H9 (cell line): Measurements from ENCODE around the gene DYNC1H1. TPM values are rescaled to one million over a fixed set of nuclear protein-coding genes. Genes with fewer than 3 reads are reported as not detected.
A peak's percentile ranks its signal among the peaks of the same experiment; 100 is the strongest.

ENCODE experiments used
- DNase-seq: peaks from one replicate; pipeline ENCODE4 v3.0.0-alpha.2; 2017
- H2AFZ ChIP-seq: one replicate; pipeline ENCODE4 v1.6.1; 2013; ENCODE audit warnings: mild to moderate bottlenecking, low read length, control low read depth, moderate library complexity
- H2AK5ac ChIP-seq: 2 replicates; pipeline ENCODE4 v1.6.1; 2013; ENCODE audit warnings: low read length, control low read depth, mixed read lengths; ENCODE audit not compliant: insufficient read length
- H2BK120ac ChIP-seq: one replicate; pipeline ENCODE4 v1.6.1; 2013; ENCODE audit warnings: low read depth, mild to moderate bottlenecking, low read length, control low read depth, inconsistent platforms; ENCODE audit not compliant: poor library complexity, severe bottlenecking
- H2BK12ac ChIP-seq: 2 replicates; pipeline ENCODE4 v1.6.1; 2013; ENCODE audit warnings: low read length, control low read depth, mixed read lengths, low read depth; ENCODE audit not compliant: insufficient read length
- H2BK15ac ChIP-seq: 2 replicates; pipeline ENCODE4 v1.6.1; 2013; ENCODE audit warnings: low read depth, low read length, control low read depth
- H2BK20ac ChIP-seq: one replicate; pipeline ENCODE4 v1.6.1; 2013; ENCODE audit warnings: low read depth, mild to moderate bottlenecking, low read length, control low read depth, inconsistent platforms; ENCODE audit not compliant: poor library complexity, severe bottlenecking
- H2BK5ac ChIP-seq: 2 replicates; pipeline ENCODE4 v1.6.1; 2013; ENCODE audit warnings: low read length, control low read depth, mixed read lengths; ENCODE audit not compliant: insufficient read length
- H3K14ac ChIP-seq: 2 replicates; pipeline ENCODE4 v1.6.1; 2013; ENCODE audit warnings: low read length, control low read depth; ENCODE audit not compliant: insufficient read depth
- H3K18ac ChIP-seq: 2 replicates; pipeline ENCODE4 v1.6.1; 2013; ENCODE audit warnings: low read depth, mild to moderate bottlenecking, mixed read lengths, low read length, control low read depth; ENCODE audit not compliant: insufficient read length
- H3K23ac ChIP-seq: 2 replicates; pipeline ENCODE4 v1.6.1; 2013; ENCODE audit warnings: low read length, control low read depth, mixed read lengths, low read depth; ENCODE audit not compliant: insufficient read length
- H3K23me2 ChIP-seq: 2 replicates; pipeline ENCODE4 v1.6.1; 2013; ENCODE audit warnings: low read depth, mild to moderate bottlenecking, mixed read lengths, low read length, control low read depth; ENCODE audit not compliant: insufficient read length, poor library complexity, severe bottlenecking
- H3K27ac ChIP-seq: 2 replicates; pipeline ENCODE4 v1.5.1; 2013; ENCODE audit warnings: low read length, control low read depth, mixed read lengths, low read depth; ENCODE audit not compliant: insufficient read length
- H3K27me3 ChIP-seq: 2 replicates; pipeline ENCODE4 v1.6.1; 2013; ENCODE audit warnings: low read length, control low read depth, inconsistent platforms; ENCODE audit not compliant: insufficient read depth
- H3K4ac ChIP-seq: 2 replicates; pipeline ENCODE4 v1.6.1; 2013; ENCODE audit warnings: low read depth, mild to moderate bottlenecking, control low read depth, inconsistent platforms, low read length, moderate library complexity
- H3K4me1 ChIP-seq: 2 replicates; pipeline ENCODE4 v1.6.1; 2013; ENCODE audit warnings: low read length, control low read depth, inconsistent platforms; ENCODE audit not compliant: insufficient read depth
- H3K4me2 ChIP-seq: 2 replicates; pipeline ENCODE4 v1.6.1; 2013; ENCODE audit warnings: low read length, control low read depth, mixed read lengths; ENCODE audit not compliant: insufficient read length, insufficient read depth
- H3K56ac ChIP-seq: 2 replicates; pipeline ENCODE4 v1.6.1; 2013; ENCODE audit warnings: low read depth, mild to moderate bottlenecking, mixed read lengths, low read length, control low read depth; ENCODE audit not compliant: insufficient read length
- H3K79me1 ChIP-seq: 2 replicates; pipeline ENCODE4 v1.6.1; 2013; ENCODE audit warnings: low read depth, mild to moderate bottlenecking, moderate library complexity, low read length, control low read depth, inconsistent platforms; ENCODE audit not compliant: insufficient read depth, poor library complexity, severe bottlenecking
- H3K79me2 ChIP-seq: 2 replicates; pipeline ENCODE4 v1.6.1; 2013; ENCODE audit warnings: low read length, control low read depth, inconsistent platforms; ENCODE audit not compliant: insufficient read depth
- H3K9ac ChIP-seq: 2 replicates; pipeline ENCODE4 v1.6.1; 2013; ENCODE audit warnings: low read length, control low read depth, mixed read lengths; ENCODE audit not compliant: insufficient read length; ENCODE audit errors: extremely low read depth
- H3K9me3 ChIP-seq: one replicate; pipeline ENCODE4 v1.6.1; 2013; ENCODE audit warnings: low read depth, low read length, inconsistent platforms; ENCODE audit not compliant: control insufficient read depth
- H3T11ph ChIP-seq: one replicate; pipeline ENCODE4 v1.6.1; 2013; ENCODE audit warnings: mild to moderate bottlenecking, low read length, control low read depth, inconsistent platforms
- H4K20me1 ChIP-seq: one replicate; pipeline ENCODE4 v1.6.1; 2013; ENCODE audit not compliant: control insufficient read depth, insufficient read length, insufficient read depth
- H4K5ac ChIP-seq: 2 replicates; pipeline ENCODE4 v1.6.1; 2013; ENCODE audit warnings: low read depth, mild to moderate bottlenecking, mixed read lengths, low read length, control low read depth; ENCODE audit not compliant: insufficient read length
- H4K8ac ChIP-seq: replicated peaks from 2 replicates; pipeline ENCODE4 v1.6.1; 2013; ENCODE audit warnings: low read length, control low read depth, mixed read lengths, low read depth; ENCODE audit not compliant: insufficient read length
- H4K91ac ChIP-seq: 2 replicates; pipeline ENCODE4 v1.6.1; 2013; ENCODE audit warnings: low read depth, mild to moderate bottlenecking, moderate library complexity, mixed read lengths, low read length, control low read depth; ENCODE audit not compliant: insufficient read length
- H3K27ac Mint-ChIP-seq, 3 experiments: 2 replicates in 2 of 3; 3 replicates in 1 of 3; pipeline ENCODE4 v1.8.0; 2020 to 2021; ENCODE audit warnings: mixed read lengths in 3 of 3, mild to moderate bottlenecking in 1 of 3, moderate library complexity in 1 of 3
- H3K27me3 Mint-ChIP-seq: 2 replicates; pipeline ENCODE4 v1.8.0; 2021; ENCODE audit warnings: low read depth, mild to moderate bottlenecking, moderate library complexity, mixed read lengths
- H3K36me3 Mint-ChIP-seq, 3 experiments: 2 replicates in 2 of 3; 3 replicates in 1 of 3; pipeline ENCODE4 v1.8.0; 2020 to 2021; ENCODE audit warnings: low read depth in 3 of 3, mixed read lengths in 3 of 3; ENCODE audit not compliant: insufficient read depth in 1 of 3
- H3K4me1 Mint-ChIP-seq, 2 experiments: 2 replicates each; pipeline ENCODE4 v1.8.0; 2020; ENCODE audit warnings: mixed read lengths in 2 of 2
- H3K4me3 Mint-ChIP-seq, 2 experiments: 2 replicates in 1 of 2; 3 replicates in 1 of 2; pipeline ENCODE4 v1.8.0; 2020 to 2021; ENCODE audit warnings: mild to moderate bottlenecking in 2 of 2, mixed read lengths in 2 of 2, moderate library complexity in 1 of 2
- H3K9me3 Mint-ChIP-seq, 2 experiments: 2 replicates in 1 of 2; 3 replicates in 1 of 2; pipeline ENCODE4 v1.8.0; 2020; ENCODE audit warnings: mild to moderate bottlenecking in 2 of 2, mixed read lengths in 2 of 2, moderate library complexity in 1 of 2
- whole genome bisulfite sequencing: extraction: QIAGEN DNeasy Blood & Tissue Kit; methylation state at CpG from one replicate; pipeline ENCODE4 v1.1.7; 2013; ENCODE audit warnings: missing lambda C conversion rate, low lambda C conversion rate, mixed read lengths; ENCODE audit not compliant: insufficient read length; ENCODE audit errors: extremely low coverage; 5-methylcytosine and 5-hydroxymethylcytosine counted together
- total RNA-seq: library from RNA; stranded (reverse); gene quantifications from 2 replicates; pipeline ENCODE4 v1.2.1, GENCODE V29; 2021
- TF ChIP-seq, protein P1 (sequence below): fragments of 200-600 bp; sonication (generic); conservative IDR thresholded peaks from 3 replicates; pipeline ENCODE4 v1.8.0; 2021; ENCODE audit warnings: antibody characterized with exemption, mild to moderate bottlenecking

The DYNC1H1 gene
- total RNA-seq, 1 experiment from 2014 or later = 359 TPM

- Histone ChIP-seq H3K4me1 (no peaks in the 10 kb centered on the region), H3K23me2 (peaks cover 1% of the 10 kb centered on the region), H3K14ac (no peak overlapping the region), H2AK5ac (no peak overlapping the region), H4K8ac (no peak overlapping the region), H3K9ac (no peak overlapping the region), H4K91ac (no peak overlapping the region), H3K56ac (no peak overlapping the region), H3K23ac (no peak overlapping the region), H3T11ph (no peak overlapping the region), H2BK15ac (no peak overlapping the region), H3K4me2 (no peak overlapping the region), H3K79me1 (no peaks in the 10 kb centered on the region), H2AFZ (no peak overlapping the region), H2BK120ac (no peak overlapping the region), H2BK5ac (no peak overlapping the region), H2BK20ac (no peak overlapping the region), H3K18ac (no peak overlapping the region), H3K27ac (no peak overlapping the region), H3K79me2 (peaks cover 4% of the 10 kb centered on the region; the same call in 1 of the 2 replicates), H4K20me1 (no peaks in the 10 kb centered on the region), H3K9me3 (no peaks in the 10 kb centered on the region), H3K27me3 (no peaks in the 10 kb centered on the region), H2BK12ac (no peak overlapping the region), H4K5ac (no peak overlapping the region), H3K4ac (no peak overlapping the region)
- Mint-ChIP-seq H3K9me3 (no peaks in the 10 kb centered on the region), H3K4me3 (no peak overlapping the region; a peak in 1 of 5 replicates), H3K27ac (peak overlapping the region in 1 of 3 experiments; percentile 48; a peak in 3 of 7 replicates), H3K36me3 (peaks cover 62 to 80% (median 72%) of the 10 kb centered on the region in 3 experiments), H3K27me3 (no peaks in the 10 kb centered on the region), H3K4me1 (peaks cover 26 to 27% of the 10 kb centered on the region in 2 experiments)
- TF ChIP-seq, protein P1, sequence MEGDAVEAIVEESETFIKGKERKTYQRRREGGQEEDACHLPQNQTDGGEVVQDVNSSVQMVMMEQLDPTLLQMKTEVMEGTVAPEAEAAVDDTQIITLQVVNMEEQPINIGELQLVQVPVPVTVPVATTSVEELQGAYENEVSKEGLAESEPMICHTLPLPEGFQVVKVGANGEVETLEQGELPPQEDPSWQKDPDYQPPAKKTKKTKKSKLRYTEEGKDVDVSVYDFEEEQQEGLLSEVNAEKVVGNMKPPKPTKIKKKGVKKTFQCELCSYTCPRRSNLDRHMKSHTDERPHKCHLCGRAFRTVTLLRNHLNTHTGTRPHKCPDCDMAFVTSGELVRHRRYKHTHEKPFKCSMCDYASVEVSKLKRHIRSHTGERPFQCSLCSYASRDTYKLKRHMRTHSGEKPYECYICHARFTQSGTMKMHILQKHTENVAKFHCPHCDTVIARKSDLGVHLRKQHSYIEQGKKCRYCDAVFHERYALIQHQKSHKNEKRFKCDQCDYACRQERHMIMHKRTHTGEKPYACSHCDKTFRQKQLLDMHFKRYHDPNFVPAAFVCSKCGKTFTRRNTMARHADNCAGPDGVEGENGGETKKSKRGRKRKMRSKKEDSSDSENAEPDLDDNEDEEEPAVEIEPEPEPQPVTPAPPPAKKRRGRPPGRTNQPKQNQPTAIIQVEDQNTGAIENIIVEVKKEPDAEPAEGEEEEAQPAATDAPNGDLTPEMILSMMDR = no peak
- DNase-seq = no peak
- no CpG with 5 or more reads among the region's 14 CpGs for WGBS
These were observed 116.1 kb downstream of the DYNC1H1 start for GRCh38 chr14:102080183-102081080.
